ENCODE results near the gene SCN8A.
"Not testable (repeated sequence)": the region's sequence is repeated elsewhere in the genome, so short reads cannot be mapped to it uniquely, and the experiment has no call there.

SCN8A gene

DNA sequence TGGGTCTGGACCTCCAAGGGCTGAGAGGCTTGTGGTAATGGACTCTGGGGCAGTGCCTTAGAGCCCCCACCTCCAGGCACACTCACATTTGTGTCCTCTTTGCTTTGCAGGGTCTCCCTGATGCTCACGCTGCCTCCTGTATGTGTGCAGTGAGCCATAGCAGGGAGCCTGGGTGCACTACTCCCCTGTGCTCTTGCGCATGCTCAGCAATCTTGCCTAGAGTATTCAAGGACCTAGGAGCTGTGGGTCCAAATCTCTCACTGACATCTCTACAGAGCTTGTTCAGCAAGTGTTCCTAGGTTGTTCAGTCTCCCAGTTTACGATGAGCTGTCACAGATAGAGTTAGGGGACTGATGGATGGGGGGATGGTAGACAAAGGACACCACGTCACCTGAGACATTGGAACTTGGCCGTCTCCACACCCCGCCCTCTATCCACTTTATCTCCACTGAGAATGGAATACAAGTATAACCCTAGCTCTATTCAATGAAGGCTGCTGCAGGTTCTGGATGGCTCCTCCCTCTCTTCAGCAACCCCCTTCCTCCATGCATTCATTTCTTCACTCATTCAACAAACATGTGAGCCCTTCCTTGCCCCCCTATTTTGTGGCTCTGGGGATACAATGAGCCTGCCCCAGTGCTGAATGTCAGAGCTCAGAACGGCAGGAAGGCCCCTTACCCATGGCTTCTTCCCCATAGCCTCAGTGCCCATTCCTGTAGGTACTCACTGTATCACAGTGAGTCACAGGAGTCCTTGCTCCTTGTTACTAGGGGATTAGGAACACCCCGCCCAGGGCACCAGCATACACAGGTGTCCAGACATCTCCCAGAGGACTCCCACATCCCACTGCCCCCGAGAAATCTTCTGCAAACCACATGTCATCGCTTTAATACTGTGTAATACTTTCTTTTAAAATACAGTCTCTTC lies 226.3 kb downstream of the SCN8A start:
- no peak for DNase-seq (ENCODE audit: low read depth)

DNA sequence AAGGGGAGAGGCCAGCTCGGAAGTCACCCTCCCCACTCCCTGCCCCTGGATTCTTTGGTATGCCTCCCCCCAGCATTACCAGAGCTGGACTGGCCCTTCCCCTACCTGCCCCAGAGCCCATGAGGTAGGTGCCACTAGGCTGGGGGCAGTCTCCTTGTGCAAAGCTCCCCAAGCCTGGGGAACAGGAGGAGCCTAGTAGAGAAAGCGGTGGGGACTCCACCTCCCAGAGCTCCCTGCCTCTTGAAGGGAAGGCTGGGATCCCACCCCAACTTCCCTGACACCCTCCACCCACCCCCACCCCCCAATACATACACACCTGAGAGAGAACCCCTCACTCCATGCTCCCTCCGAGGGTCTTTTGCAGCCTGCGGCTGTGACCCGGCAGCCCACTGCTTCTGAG lies 227.1 kb downstream of the SCN8A start:
- DNase-seq (ENCODE audit: low read depth) = no peak

DNA sequence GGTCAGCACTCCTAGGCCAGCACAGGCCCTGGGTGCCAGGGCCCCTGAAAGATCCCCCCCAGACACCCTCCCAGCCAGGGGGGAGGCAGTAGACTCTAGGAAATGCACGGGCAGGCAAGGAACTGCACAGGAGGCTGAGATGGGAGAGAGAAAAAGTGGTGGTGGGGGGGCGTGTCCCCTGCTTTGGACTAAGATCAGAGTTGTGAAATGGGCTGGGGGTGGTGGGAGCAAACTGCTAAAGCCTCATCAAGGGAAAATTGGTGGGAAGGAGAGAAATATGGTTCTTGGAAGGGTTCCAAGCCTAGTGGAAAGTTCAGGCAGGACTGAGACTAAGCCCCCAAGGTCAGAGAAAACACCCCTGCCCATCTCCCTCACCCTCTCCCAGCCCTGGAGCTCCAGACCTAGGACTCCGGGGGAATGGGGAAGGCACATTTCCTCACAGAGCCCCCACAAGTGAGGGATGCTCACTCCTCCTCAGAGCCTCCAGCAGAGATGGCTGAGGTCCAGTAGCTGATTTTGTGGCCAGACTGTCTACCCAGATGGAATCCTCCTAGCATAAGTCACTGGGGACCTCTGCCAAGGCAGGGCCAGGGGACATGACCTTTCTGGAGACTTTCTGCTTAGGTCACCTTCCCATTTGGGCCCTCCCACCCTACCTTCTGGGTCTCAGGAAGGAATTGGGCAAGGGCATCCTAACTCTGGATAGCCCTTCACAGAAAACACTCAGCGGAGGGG lies 227.7 kb downstream of the SCN8A start:
- no peak for DNase-seq (ENCODE audit: low read depth)

DNA sequence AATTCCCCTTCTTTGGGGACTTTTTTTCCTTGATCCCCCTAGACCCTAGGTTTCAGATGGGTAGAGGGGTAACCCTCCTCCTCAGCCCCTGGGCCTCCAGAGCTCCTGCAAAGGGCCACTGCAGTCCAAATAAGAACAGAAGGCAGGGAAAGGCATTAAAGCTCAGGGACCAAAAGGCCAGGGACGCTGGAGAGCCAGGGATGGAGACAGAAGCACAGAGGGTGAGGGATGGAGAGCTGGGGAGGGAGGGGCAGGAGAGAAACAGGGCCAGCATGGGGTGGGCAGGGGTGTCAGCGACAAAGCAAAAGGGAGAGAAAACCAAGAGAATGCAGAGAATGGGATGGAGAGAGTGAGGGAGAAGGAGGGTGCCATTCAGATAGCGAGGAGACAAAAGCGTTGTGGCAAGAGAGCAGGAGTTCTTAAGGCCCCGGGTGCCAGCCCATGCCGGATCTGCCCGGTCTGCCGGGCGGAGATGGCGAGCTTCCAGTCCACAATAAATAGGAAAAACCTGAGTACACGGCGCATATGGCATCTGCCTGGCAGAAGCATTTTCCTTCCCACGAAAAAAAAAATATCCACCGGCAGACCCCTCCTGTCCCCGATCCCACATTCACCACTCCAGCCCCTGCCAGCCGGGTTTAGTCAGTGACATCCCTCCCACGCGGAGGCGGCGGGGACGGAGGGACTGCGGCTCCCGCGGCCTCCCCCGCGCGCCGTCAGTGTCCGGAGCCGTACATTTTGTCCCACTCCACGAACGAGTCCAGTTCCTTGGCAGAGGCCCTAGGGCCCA lies 228.9 kb downstream of the SCN8A start:
- DNase-seq (ENCODE audit: low read depth) = no peak

DNA sequence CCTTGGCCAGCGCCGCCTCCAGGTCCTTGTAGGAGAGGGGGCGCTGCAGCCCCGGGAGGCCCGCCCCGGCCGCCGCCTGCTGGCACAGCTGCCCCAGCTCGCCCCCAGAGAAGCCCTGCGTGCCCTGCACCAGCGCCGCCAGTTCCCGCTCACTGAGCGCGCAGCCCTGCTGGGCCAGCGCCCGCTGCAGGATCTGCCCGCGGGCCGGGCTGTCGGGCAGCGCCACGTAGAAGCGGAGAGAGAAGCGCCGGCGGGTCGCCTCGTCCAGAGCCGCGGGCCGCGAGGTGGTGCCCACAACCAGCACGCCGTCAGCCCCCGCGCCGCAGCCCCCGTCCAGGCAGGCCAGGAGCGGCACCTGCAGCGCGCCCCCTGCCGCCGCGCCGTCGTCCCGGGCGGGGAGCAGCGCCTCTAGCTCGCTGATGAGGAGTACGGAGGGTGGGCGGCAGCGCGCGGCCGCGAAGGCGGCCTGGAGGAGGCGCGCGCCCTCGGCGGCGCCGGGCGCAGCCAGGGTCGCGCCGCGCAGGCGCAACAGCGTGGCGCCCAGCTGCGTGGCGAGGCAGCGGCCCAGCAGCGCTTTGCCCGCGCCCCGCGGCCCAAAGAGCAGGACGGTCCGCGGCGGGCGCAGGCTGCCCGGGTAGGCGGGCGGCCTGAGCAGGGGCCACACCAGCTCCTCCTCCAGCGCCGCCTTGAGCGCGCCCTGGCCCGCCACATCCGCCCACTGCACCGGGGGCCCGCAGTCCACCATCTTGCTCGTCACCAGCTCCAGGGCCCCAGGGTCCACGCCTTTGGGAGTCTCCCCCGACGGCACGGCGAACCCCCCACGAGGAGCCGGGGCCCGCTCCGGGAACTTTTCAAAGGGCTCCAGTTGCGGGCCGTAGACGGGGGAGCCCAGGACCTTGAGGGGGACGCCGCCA lies 229.8 kb downstream of the SCN8A start:
- no peak for DNase-seq (ENCODE audit: low read depth)

DNA sequence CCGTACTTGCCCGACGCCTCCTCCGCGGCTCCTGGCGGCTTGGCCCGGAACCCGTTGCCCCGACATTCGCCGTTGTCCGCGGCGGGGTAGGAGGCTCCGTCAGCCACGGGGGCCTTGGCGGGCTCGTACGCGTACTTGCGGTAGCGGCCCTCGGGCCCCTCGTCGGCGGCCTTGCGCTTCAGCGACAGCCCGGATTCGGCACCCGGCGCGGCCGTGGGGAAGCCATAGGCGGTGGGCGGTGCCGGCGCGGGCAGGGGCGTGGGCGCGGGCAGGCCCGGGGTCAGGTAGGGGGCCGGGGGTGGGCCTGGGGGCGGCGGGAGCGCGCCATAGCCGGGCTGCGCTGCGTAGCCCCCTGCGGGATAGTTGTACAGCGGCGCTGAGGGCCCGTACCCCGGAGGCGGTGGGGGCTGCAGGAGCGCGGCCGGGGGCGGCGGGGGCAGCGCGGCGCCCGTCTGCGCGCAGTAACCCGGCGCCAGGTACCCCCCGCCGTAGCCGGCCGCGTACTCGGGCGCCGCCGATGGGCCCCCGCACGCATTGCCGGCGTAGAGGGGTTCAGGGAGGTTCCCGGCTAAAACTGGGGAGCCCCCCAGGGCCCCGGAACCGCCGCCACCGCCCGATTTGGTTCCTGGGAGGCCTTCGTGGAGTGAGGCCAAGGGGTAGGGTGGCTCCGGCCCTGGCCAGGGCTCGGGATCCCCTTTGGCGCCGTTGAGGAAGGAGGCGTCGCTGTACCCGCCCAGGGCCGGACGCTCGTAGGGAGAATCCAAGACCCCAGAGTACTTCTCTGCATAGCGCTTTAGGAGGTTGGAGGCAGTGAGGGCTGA lies 230.6 kb downstream of the SCN8A start:
- DNase-seq (ENCODE audit: low read depth) = no peak

DNA sequence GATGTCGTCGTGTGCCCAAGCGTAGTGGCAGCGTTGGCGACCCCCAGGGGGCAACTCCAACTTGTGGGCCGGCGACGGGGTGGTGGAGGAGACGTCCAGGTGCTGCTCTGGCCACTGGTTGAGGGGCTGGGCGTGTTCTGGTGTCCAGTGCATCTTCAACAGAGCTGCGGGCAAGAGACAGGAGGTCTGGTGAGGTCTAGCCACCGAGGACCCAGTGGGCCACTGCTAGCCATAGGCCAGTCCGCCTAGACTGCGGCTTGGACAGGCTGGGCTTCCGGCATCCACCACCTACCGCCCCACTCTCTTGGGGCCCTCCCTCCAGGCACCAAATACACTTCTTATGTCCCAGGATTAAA lies 231.2 kb downstream of the SCN8A start:
- DNase-seq (ENCODE audit: low read depth) = no peak

DNA sequence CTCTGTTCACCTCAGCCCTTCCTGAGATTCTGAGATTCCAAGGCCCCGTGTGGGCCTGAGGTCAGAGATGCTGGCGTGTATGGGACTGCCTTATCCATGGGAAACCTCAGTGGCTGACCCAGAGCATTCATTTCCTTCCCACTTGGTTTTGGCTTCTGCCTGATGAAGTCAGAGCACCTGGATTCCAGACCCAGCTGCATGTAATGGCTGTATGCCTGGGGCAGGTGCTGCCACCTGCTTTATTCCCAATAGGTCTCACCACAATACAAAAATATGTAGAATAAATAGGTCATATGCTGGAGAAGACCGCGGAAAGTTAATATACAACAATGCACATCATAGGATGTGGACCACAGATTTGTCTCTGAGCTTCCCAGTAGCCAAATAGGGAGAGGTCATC lies 231.9 kb downstream of the SCN8A start:
- no peak for DNase-seq (ENCODE audit: low read depth)

DNA sequence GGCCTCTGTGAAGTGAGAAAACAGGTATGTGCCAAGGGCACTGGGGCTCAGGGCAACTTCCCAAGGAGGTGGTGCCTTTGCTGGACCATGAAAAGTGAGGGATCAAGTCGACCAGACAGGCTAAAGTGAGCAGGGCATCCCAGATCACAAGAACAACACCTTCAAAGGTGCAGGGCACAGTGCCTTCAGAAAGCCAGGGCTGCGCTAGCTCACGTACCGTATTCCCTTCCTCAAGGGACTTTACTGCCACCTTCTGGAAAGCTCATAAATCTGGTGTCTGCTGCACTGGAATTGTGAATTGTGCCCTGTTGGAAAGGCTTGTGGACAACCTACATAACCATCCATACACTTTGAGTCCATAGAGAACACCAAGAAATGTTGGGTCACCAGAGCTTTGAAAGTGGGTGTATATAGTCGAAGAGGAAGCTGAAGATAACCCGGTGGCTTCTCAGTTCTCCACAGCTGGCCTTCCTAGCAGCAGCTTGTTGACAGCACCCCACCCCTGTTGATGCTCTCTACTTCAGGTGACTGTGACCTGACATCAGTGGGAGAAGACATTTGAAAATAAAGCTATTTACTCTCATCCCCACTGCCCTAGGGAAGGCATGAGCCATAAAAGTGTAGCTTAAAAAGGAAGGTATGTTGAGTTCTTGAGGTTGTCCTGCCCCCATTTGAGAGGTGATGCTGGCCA lies 233.0 kb downstream of the SCN8A start:
- no peak for DNase-seq (ENCODE audit: low read depth)

DNA sequence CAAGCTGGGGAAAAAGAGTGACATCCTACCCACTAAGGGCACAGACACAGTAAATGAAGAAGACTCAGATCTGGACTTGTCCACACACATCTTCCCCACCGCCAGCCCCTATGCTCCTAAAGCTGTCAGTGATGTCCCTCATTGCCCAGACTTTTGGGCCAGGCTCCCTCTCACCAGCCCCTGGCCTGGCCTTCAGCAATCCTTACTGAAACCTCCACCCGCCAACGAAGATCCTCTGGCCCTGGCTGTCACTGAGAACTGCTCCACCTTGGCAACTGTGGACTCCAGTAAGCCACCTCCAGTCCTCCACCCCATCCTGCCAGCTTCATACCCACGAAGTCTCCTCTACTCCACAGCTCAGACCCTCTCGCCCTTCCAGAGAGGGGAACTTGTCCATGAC lies 234.2 kb downstream of the SCN8A start:
- DNase-seq (ENCODE audit: low read depth) = no peak

DNA sequence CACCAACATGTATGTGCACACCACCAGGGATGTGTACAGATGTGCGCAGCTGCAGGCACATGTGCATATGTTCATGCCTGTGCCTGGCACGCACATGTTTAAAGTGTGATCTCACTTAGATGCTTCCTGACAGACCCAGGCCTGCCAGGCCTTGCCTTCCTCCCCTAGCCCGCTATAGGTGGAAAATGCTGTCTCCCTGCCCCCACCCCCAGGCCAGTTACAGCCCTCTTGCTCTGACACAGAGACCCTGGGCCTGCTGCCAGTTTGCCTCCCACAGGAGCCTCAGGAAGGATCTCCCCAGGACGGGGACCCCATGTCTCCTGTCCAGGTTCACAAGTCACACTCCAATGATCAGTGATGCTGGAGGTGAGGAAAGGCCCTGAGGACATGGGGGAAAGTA lies 235.8 kb downstream of the SCN8A start:
- no peak for DNase-seq (ENCODE audit: low read depth)

DNA sequence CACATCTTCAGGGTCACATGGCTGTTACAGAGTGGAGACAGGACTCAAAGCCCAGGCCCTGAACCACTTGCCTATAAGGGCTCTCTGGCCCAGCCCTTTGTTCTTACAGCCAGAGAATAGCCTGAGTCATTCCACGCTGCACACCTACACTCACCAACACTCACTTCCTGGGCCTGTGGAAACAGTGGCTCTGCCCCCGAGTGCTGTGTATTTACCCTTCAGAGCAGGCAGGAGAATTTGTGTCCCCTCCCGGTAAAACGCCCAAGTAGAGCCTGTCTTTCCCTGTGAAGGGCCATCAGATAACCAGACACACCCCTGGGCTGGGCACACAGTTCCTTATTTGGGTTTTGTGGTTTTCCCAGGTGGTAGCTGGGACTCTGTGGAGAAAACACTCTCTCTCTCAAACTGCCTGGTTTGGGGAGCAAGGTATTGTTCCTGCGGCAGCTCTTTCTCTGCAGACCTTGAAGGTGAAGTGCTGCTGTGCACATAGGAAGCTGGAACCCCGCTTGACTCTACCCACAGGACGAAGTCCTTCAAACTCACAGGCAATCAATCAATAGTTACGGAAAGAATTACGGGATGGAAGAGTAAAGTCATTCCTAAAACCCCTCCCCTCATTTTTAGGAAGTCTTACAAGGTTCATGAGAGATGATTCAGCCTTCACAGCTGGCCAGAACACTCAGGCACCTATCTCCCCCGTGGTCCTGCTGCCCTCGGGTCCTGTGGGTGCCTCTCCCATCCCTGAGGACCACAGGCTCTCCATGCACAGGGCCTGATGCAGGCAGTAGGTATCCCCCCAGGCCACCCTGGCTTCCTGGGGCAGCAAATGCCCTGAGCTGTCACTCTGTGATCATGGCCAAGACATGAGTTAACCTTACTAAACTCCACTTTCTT lies 237.1 kb downstream of the SCN8A start:
- no peak for DNase-seq (ENCODE audit: low read depth)

DNA sequence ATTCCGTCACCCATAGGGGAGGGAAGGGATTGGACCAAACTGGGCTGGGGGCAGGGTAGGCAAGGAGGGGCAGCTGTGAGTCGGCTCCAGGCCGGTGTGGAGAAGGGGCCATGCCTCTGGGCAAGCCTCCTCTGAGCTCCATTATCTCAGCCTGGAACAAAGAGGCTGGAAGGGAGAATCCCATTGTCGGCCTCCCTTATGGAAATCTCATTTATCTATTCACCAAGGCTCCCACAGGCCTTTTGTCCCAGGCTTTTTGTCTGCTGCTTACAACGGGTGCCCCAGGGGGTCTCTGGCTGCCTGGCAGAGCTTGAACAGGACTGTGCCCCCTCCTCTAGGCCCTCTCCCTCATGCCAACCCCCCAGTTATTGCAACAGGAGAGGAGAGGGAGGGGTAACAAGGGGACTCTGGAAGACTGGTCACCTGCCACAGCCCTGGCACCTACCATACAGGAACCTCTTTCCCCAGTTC lies 238.0 kb downstream of the SCN8A start:
- no peak for DNase-seq (ENCODE audit: low read depth)

DNA sequence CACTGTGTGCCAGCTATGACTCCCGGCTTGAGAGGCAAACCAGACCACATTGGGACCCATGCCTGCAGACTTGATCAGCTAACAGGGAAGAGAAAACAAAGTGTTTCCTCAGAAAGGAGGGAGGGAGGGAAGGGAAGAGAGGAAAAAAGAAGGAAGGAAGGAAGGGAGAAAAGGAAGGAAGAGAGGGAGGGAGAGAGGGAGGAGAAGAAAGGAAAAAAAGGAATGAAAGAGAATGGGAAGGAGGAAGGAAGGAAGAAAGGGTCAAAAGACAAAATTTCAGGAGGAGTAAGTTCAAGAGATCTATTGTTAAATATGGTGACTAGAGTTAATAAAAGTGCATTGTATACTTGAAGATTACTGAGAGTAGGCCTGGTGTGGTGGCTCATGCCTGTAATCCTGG lies 238.6 kb downstream of the SCN8A start:
- no peak for DNase-seq (ENCODE audit: low read depth)

DNA sequence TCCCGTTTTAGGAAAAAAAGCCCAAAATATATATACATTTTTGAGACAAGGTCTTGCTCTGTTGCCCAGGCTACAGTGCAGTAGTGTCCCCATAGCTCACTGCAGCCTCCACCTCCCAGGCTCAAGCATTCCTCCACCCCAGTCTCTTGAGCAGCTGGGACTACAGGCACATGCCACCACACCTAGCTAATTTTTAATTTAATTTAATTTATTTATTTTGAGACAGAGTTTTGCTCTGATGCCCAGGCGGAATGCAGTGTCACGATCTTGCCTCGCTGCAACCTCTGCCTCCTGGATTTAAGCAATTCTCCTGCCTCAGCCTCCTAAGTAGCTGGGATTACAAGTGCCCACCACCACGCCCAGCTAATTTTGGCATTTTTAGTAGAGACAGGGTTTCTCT lies 240.8 kb downstream of the SCN8A start:
- not testable (repeated sequence) for DNase-seq (ENCODE audit: low read depth)

DNA sequence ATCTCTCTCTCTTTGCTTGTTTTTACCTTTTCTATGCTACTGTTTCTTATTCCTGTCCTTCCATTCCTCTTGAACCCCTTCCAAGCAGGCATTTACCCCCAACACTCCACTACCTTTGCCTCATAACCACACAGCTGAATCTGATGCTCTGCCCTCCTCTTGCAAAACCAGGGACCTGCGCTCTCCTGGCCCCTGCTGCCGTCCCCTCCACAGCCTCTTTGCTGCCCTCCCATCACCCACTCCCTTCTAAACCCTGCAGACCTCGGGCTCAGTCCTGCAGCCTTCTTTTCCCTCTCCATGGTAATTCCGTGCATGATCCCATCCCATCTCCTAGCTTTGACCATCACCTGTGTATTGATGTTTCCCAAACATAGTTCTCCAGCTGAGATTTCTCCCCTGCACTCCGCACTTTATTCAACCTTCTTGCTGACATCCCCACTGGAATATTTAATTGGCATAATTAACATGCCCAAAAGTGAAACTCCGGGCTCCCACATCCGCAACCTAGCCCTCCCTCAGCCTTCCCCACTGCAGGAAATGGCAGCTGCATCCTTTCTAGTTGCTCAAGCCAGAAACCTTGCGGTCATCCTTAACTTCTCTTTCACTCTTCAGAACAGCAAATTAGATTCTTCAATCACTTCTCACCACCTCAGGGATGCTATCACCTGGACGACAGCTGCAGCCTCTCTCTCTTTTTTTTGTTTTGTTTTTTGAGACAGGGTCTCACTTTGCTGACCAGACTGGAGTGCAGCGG lies 241.5 kb downstream of the SCN8A start:
- no peak for DNase-seq (ENCODE audit: low read depth)

DNA sequence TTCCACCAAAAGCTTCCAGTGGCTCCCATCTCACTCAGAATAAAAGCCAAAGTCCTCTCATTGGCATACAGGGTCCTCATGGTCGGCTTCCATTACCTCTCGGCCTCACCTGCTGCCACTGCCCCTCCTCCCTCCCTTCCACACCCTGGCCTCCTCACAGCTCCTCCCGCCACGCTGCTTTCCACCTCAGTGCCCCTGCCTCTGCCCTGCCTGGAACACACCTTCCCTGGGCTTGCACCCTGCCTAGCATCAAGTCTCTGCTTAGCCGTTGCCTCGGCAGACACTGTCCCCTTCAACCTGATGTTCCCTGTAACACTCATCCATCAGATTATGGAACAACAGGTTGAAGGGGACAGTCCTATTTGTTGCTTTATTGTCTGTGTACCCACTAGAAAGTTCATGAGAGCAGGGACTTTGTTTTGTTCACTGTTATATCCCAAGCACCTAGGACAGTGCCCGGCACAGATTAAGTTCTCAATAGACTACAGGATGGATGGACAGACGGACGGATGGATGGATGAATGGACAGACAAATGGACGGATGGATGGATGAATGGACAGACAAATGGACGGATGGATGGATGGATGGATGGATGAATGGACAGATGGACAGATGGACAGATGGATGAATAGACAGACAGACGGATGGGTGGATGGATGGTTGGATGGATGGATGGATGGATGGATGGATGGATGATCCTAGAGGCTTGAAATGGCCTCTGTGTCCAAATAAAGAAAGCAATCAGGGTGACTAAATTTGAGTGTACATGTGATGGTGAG lies 242.6 kb downstream of the SCN8A start:
- DNase-seq (ENCODE audit: low read depth) = no peak
